Stimulated activated effector memory CD8-positive, alpha-beta T cell treated with anti-CD3 and anti-CD28 coated beads, Interleukin-12 subunit alpha, Interleukin-12 subunit beta, amount 100 ng/mL, for 72 hours (primary cell): ENCODE measurements around the gene TCF21.
"Not testable (repeated sequence)": the region's sequence is repeated elsewhere in the genome, so short reads cannot be mapped to it uniquely, and the experiment has no call there.

ENCODE experiments used
- ATAC-seq: fragments of 150-1000 bp; cut with Tn5 transposase; 2 replicates; pipeline ENCODE4 v1.10.0; 2021
- DNase-seq, 2 donors: peaks; one replicate each; pipeline ENCODE4 v3.0.0; 2021 to 2022; ENCODE audit warnings: low spot score in 2 of 2
- H3K27ac Mint-ChIP-seq: one replicate; pipeline ENCODE4 v1.8.0; 2022; ENCODE audit warnings: mild to moderate bottlenecking, mixed read lengths
- H3K36me3 Mint-ChIP-seq: one replicate; pipeline ENCODE4 v1.8.0; 2022; ENCODE audit warnings: mild to moderate bottlenecking, mixed read lengths
- H3K4me1 Mint-ChIP-seq: one replicate; pipeline ENCODE4 v1.8.0; 2022; ENCODE audit warnings: mixed read lengths
- H3K4me3 Mint-ChIP-seq: one replicate; pipeline ENCODE4 v1.8.0; 2022; ENCODE audit warnings: mild to moderate bottlenecking, mixed read lengths
- H3K9me3 Mint-ChIP-seq: one replicate; pipeline ENCODE4 v1.8.0; 2022; ENCODE audit warnings: mixed read lengths

Gene TCF21

GRCh38 chr6:133895573-133896343 lies 6.8 kb downstream of the TCF21 start:
- H3K36me3 Mint-ChIP-seq, result no peaks in the 10 kb centered on the region
- H3K4me3 Mint-ChIP-seq, result no peak overlapping the region
- ATAC-seq (no peak), DNase-seq (no peak)
- H3K27ac Mint-ChIP-seq, result no peak overlapping the region
- H3K9me3 Mint-ChIP-seq, result no peaks in the 10 kb centered on the region
- H3K4me1 Mint-ChIP-seq, result peaks cover 35% of the 10 kb centered on the region

- DNase-seq, result no peak
- Mint-ChIP-seq H3K4me1 (peaks cover 30% of the 10 kb centered on the region), H3K36me3 (no peaks in the 10 kb centered on the region), H3K27ac (no peak overlapping the region), H3K4me3 (no peak overlapping the region), H3K9me3 (no peaks in the 10 kb centered on the region)
- ATAC-seq, result no peak
Observed at GRCh38 chr6:133896344-133896721, 7.4 kb downstream of the TCF21 start.

GRCh38 chr6:133898263-133898662 lies 9.3 kb downstream of the TCF21 start:
- ATAC-seq, result no peak
- Mint-ChIP-seq H3K4me1 (peaks cover 16% of the 10 kb centered on the region), H3K27ac (no peak overlapping the region), H3K9me3 (no peaks in the 10 kb centered on the region), H3K4me3 (no peak overlapping the region), H3K36me3 (no peaks in the 10 kb centered on the region)
- no peak for DNase-seq

- ATAC-seq (no peak), DNase-seq (no peak)
- Mint-ChIP-seq H3K9me3 (no peaks in the 10 kb centered on the region), H3K4me1 (peaks cover 7% of the 10 kb centered on the region), H3K27ac (no peak overlapping the region), H3K4me3 (no peak overlapping the region), H3K36me3 (no peaks in the 10 kb centered on the region)
Observed at GRCh38 chr6:133899556-133899955, 10.6 kb downstream of the TCF21 start.

GRCh38 chr6:133903855-133904254 lies 14.9 kb downstream of the TCF21 start:
- no peaks in the 10 kb centered on the region for H3K4me1 Mint-ChIP-seq
- H3K27ac Mint-ChIP-seq, result no peak overlapping the region
- no peak for ATAC-seq
- no peaks in the 10 kb centered on the region for H3K9me3 Mint-ChIP-seq
- H3K36me3 Mint-ChIP-seq, result no peaks in the 10 kb centered on the region
- H3K4me3 Mint-ChIP-seq, result no peak overlapping the region
- DNase-seq, result no peak

- no peak overlapping the region for H3K4me3 Mint-ChIP-seq
- H3K36me3 Mint-ChIP-seq, result no peaks in the 10 kb centered on the region
- no peak overlapping the region for H3K27ac Mint-ChIP-seq
- no peak for ATAC-seq
- no peaks in the 10 kb centered on the region for H3K9me3 Mint-ChIP-seq
- DNase-seq, result no peak
- no peaks in the 10 kb centered on the region for H3K4me1 Mint-ChIP-seq
Observed at GRCh38 chr6:133906050-133906449, 17.1 kb downstream of the TCF21 start.

- ATAC-seq (peak; percentile 69), DNase-seq (peak; percentile 65 to 88)
- Mint-ChIP-seq H3K4me1 (no peaks in the 10 kb centered on the region), H3K36me3 (no peaks in the 10 kb centered on the region), H3K4me3 (no peak overlapping the region), H3K9me3 (no peaks in the 10 kb centered on the region), H3K27ac (no peak overlapping the region)
Observed at GRCh38 chr6:133916650-133917151, 27.8 kb downstream of the TCF21 start.

- no peak overlapping the region for H3K4me3 Mint-ChIP-seq
- no peaks in the 10 kb centered on the region for H3K9me3 Mint-ChIP-seq
- no peak for ATAC-seq
- no peaks in the 10 kb centered on the region for H3K4me1 Mint-ChIP-seq
- H3K36me3 Mint-ChIP-seq, result no peaks in the 10 kb centered on the region
- H3K27ac Mint-ChIP-seq, result no peak overlapping the region
- no peak for DNase-seq
Observed at GRCh38 chr6:133917781-133918180, 28.9 kb downstream of the TCF21 start.

- no peaks in the 10 kb centered on the region for H3K4me1 Mint-ChIP-seq
- no peaks in the 10 kb centered on the region for H3K36me3 Mint-ChIP-seq
- no peak for DNase-seq
- no peak overlapping the region for H3K4me3 Mint-ChIP-seq
- no peak for ATAC-seq
- H3K27ac Mint-ChIP-seq, result no peak overlapping the region
- no peaks in the 10 kb centered on the region for H3K9me3 Mint-ChIP-seq
Observed at GRCh38 chr6:133918208-133918930, 29.5 kb downstream of the TCF21 start.

GRCh38 chr6:133919362-133919761 lies 30.4 kb downstream of the TCF21 start:
- ATAC-seq (no peak), DNase-seq (no peak)
- no peak overlapping the region for H3K27ac Mint-ChIP-seq
- no peaks in the 10 kb centered on the region for H3K9me3 Mint-ChIP-seq
- H3K4me1 Mint-ChIP-seq, result no peaks in the 10 kb centered on the region
- H3K4me3 Mint-ChIP-seq, result no peak overlapping the region
- H3K36me3 Mint-ChIP-seq, result no peaks in the 10 kb centered on the region

GRCh38 chr6:133921249-133921859 lies 32.4 kb downstream of the TCF21 start:
- Mint-ChIP-seq H3K36me3 (no peaks in the 10 kb centered on the region), H3K4me1 (no peaks in the 10 kb centered on the region), H3K27ac (no peak overlapping the region), H3K4me3 (no peak overlapping the region), H3K9me3 (no peaks in the 10 kb centered on the region)
- DNase-seq (peak; percentile 65 to 86), ATAC-seq (peak; percentile 66)

GRCh38 chr6:133923938-133924593 lies 35.2 kb downstream of the TCF21 start:
- Mint-ChIP-seq H3K4me3 (no peak overlapping the region), H3K9me3 (no peaks in the 10 kb centered on the region), H3K36me3 (no peaks in the 10 kb centered on the region), H3K4me1 (no peaks in the 10 kb centered on the region), H3K27ac (no peak overlapping the region)
- DNase-seq (peak; percentile 22 to 57), ATAC-seq (peak; percentile 83)

GRCh38 chr6:133931221-133931620 lies 42.3 kb downstream of the TCF21 start:
- not testable (repeated sequence) for H3K9me3 Mint-ChIP-seq, ATAC-seq, H3K27ac Mint-ChIP-seq, H3K4me1 Mint-ChIP-seq, DNase-seq, H3K36me3 Mint-ChIP-seq, H3K4me3 Mint-ChIP-seq

- H3K36me3 Mint-ChIP-seq, DNase-seq, H3K27ac Mint-ChIP-seq, ATAC-seq, H3K4me1 Mint-ChIP-seq, H3K4me3 Mint-ChIP-seq, H3K9me3 Mint-ChIP-seq: not testable (repeated sequence)
Observed at GRCh38 chr6:133936352-133936751, 47.4 kb downstream of the TCF21 start.

GRCh38 chr6:133937909-133938308 lies 49.0 kb downstream of the TCF21 start:
- no peak overlapping the region for H3K4me3 Mint-ChIP-seq
- DNase-seq (no peak), ATAC-seq (no peak)
- H3K27ac Mint-ChIP-seq, result no peak overlapping the region
- H3K9me3 Mint-ChIP-seq, result peaks cover 7% of the 10 kb centered on the region
- no peaks in the 10 kb centered on the region for H3K36me3 Mint-ChIP-seq
- no peaks in the 10 kb centered on the region for H3K4me1 Mint-ChIP-seq
